HEK293 (cell line): ENCODE results near the gene TYR.
"Not testable (repeated sequence)": the region's sequence is repeated elsewhere in the genome, so short reads cannot be mapped to it uniquely, and the experiment has no call there.

Experiments used
- CTCF ChIA-PET: fragments of 350-600 bp; formaldehyde crosslinking; extraction: SDS; loops from one replicate; lab custom pipeline; 2021; ENCODE audit warnings: antibody characterized with exemption; lab: Yijun Ruan, JAX
- POLR2A ChIA-PET: fragments of 300-600 bp; formaldehyde crosslinking; extraction: SDS; loops from one replicate; lab custom pipeline; 2020; ENCODE audit warnings: antibody characterized with exemption, inconsistent platforms; lab: Yijun Ruan, JAX
- H3K27ac ChIP-seq: fragments of 200-500 bp; sonication (Bioruptor generic); 2 replicates; pipeline ENCODE4 v1.5.1; 2014; ENCODE audit warnings: low read depth, low read length, control low read depth, inconsistent platforms; ENCODE audit errors: extremely low read depth
- H3K36me3 ChIP-seq, 2 experiments: fragments of 200-500 bp in 1 of 2; sonication (Bioruptor generic) in 1 of 2; 1 replicate in 1 of 2; 2 replicates in 1 of 2; pipeline ENCODE4 v1.5.1; 2014 to 2017; ENCODE audit warnings: inconsistent platforms in 2 of 2, low read length in 2 of 2; ENCODE audit not compliant: control insufficient read depth in 2 of 2, insufficient read depth in 1 of 2
- H3K4me1 ChIP-seq: fragments of 200-500 bp; sonication (Bioruptor generic); 2 replicates; pipeline ENCODE4 v1.5.1; 2014; ENCODE audit warnings: mild to moderate bottlenecking, low read length, inconsistent platforms; ENCODE audit not compliant: control insufficient read depth, insufficient read depth
- H3K4me3 ChIP-seq: 2 replicates; pipeline ENCODE4 v1.5.1; 2011; ENCODE audit warnings: low read depth, mild to moderate bottlenecking, control low read depth, low read length, moderate library complexity
- H3K9me3 ChIP-seq: fragments of 200-500 bp; sonication (Bioruptor generic); 2 replicates; pipeline ENCODE4 v1.5.1; 2014; ENCODE audit warnings: low read depth, low read length, inconsistent platforms; ENCODE audit not compliant: control insufficient read depth, insufficient read depth
- GLI4 ChIP-seq: fragments of 450-650 bp; formaldehyde crosslinking; IDR thresholded peaks from 2 replicates; pipeline ENCODE4 v1.5.1; 2016; ENCODE audit warnings: missing biosample characterization, missing genetic modification characterization
- OVOL3 ChIP-seq: fragments of 450-650 bp; formaldehyde crosslinking; IDR thresholded peaks from 2 replicates; pipeline ENCODE4 v1.5.1; 2016; ENCODE audit warnings: missing biosample characterization, missing genetic modification characterization
- REPIN1 ChIP-seq: fragments of 450-650 bp; formaldehyde crosslinking; IDR thresholded peaks from 2 replicates; pipeline ENCODE4 v1.5.1; 2017; ENCODE audit warnings: missing biosample characterization, missing genetic modification characterization, low read depth
- SP7 ChIP-seq: fragments of 450-650 bp; formaldehyde crosslinking; IDR thresholded peaks from 2 replicates; pipeline ENCODE4 v1.5.1; 2016; ENCODE audit warnings: missing biosample characterization, missing genetic modification characterization
- ZFP37 ChIP-seq: fragments of 450-650 bp; formaldehyde crosslinking; IDR thresholded peaks from 2 replicates; pipeline ENCODE4 v1.5.1; 2016; ENCODE audit warnings: missing biosample characterization, missing genetic modification characterization
- ZNF133 ChIP-seq: fragments of 450-650 bp; formaldehyde crosslinking; IDR thresholded peaks from 2 replicates; pipeline ENCODE4 v1.5.1; 2016; ENCODE audit warnings: missing biosample characterization, missing genetic modification characterization
- ZNF24 ChIP-seq: fragments of 450-650 bp; formaldehyde crosslinking; IDR thresholded peaks from 2 replicates; pipeline ENCODE4 v1.5.1; 2016; ENCODE audit warnings: missing biosample characterization, missing genetic modification characterization
- ZNF280C ChIP-seq: fragments of 450-650 bp; formaldehyde crosslinking; IDR thresholded peaks from 2 replicates; pipeline ENCODE4 v1.5.1; 2016; ENCODE audit warnings: missing biosample characterization, missing genetic modification characterization
- ZNF302 ChIP-seq: fragments of 450-650 bp; formaldehyde crosslinking; IDR thresholded peaks from 2 replicates; pipeline ENCODE4 v1.5.1; 2016; ENCODE audit warnings: missing biosample characterization, missing genetic modification characterization, low read depth
- ZNF354C ChIP-seq: fragments of 450-650 bp; formaldehyde crosslinking; IDR thresholded peaks from 2 replicates; pipeline ENCODE4 v1.5.1; 2016; ENCODE audit warnings: missing biosample characterization, missing genetic modification characterization, low read depth, borderline replicate concordance
- ZNF510 ChIP-seq: fragments of 450-650 bp; formaldehyde crosslinking; IDR thresholded peaks from 2 replicates; pipeline ENCODE4 v1.5.1; 2018; ENCODE audit warnings: mild to moderate bottlenecking, missing genetic modification characterization, missing biosample characterization; ENCODE audit not compliant: insufficient replicate concordance
- ZNF530 ChIP-seq: fragments of 450-650 bp; formaldehyde crosslinking; IDR thresholded peaks from 2 replicates; pipeline ENCODE4 v1.5.1; 2016; ENCODE audit warnings: low read depth, missing biosample characterization, missing genetic modification characterization
- ZNF707 ChIP-seq: fragments of 450-650 bp; formaldehyde crosslinking; IDR thresholded peaks from 2 replicates; pipeline ENCODE4 v1.5.1; 2016; ENCODE audit warnings: missing biosample characterization, missing genetic modification characterization
- ZNF776 ChIP-seq: fragments of 450-650 bp; formaldehyde crosslinking; IDR thresholded peaks from 2 replicates; pipeline ENCODE4 v1.5.0; 2017; ENCODE audit warnings: missing biosample characterization, missing genetic modification characterization, borderline replicate concordance
- ZNF843 ChIP-seq: fragments of 450-650 bp; formaldehyde crosslinking; IDR thresholded peaks from 2 replicates; pipeline ENCODE4 v1.5.1; 2016; ENCODE audit warnings: missing biosample characterization, missing genetic modification characterization
- ZSCAN5A ChIP-seq: fragments of 450-650 bp; formaldehyde crosslinking; IDR thresholded peaks from 2 replicates; pipeline ENCODE4 v1.5.1; 2016; ENCODE audit warnings: missing biosample characterization, missing genetic modification characterization
- TF ChIP-seq, protein P1 (sequence below): fragments of 450-650 bp; formaldehyde crosslinking; IDR thresholded peaks from 2 replicates; pipeline ENCODE4 v1.5.1; 2016; ENCODE audit warnings: missing biosample characterization, missing genetic modification characterization

The TYR gene

GRCh38 chr11:89267660-89268302 is 90.1 kb downstream of the TYR start:
- CTCF ChIA-PET = no interaction called here

GRCh38 chr11:89272540-89273088 is 94.9 kb downstream of the TYR start:
- H3K4me3 ChIP-seq, POLR2A ChIA-PET, H3K9me3 ChIP-seq, H3K36me3 ChIP-seq, CTCF ChIA-PET, H3K4me1 ChIP-seq, H3K27ac ChIP-seq: not testable (repeated sequence)

More at GRCh38 chr11:89267660-89268302, 90.1 kb downstream of the TYR start:
- POLR2A ChIA-PET = no interaction called here
- no peak overlapping the region for H3K4me3 ChIP-seq
- H3K9me3 ChIP-seq = no peaks in the 10 kb centered on the region
- H3K27ac ChIP-seq = no peak overlapping the region
- TF ChIP-seq SP7 (tag by site-specific recombination) (no peak), ZSCAN5A (no peak), ZNF302 (tag by site-specific recombination) (no peak), GLI4 (tag by site-specific recombination) (no peak), OVOL3 (tag by site-specific recombination) (no peak)
- no peaks in the 10 kb centered on the region for H3K4me1 ChIP-seq
- no peaks in the 10 kb centered on the region for H3K36me3 ChIP-seq

- CTCF ChIA-PET, H3K4me1 ChIP-seq, H3K36me3 ChIP-seq, H3K9me3 ChIP-seq, POLR2A ChIA-PET, H3K4me3 ChIP-seq, H3K27ac ChIP-seq: not testable (repeated sequence)
Measured at GRCh38 chr11:89273220-89273619, 95.5 kb downstream of the TYR start.

DNA sequence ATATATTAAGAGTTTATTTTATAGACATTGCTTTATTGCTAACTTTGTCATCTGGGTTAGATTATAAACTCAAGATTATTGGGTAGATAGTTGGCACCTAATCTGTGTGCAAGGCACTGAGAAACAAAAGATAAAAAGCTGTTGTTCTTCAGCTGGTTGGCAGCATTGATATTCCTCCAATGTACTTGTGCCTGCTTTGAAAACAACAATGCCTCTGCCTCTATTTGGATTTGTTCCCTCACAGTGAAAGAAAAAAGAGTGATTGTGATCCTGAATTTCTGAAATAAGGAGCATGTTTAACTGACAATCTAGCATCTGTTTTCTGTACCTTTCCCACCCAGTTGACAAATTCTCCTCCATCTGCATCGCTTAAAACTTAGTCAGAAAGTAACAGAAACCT is 98.3 kb downstream of the TYR start:
- H3K27ac ChIP-seq = no peak overlapping the region
- H3K4me3 ChIP-seq = no peak overlapping the region
- ChIA-PET POLR2A (no interaction called here), CTCF (no interaction called here)
- no peaks in the 10 kb centered on the region for H3K9me3 ChIP-seq
- no peaks in the 10 kb centered on the region for H3K4me1 ChIP-seq
- H3K36me3 ChIP-seq = no peaks in the 10 kb centered on the region
- TF ChIP-seq ZNF354C (tag by site-specific recombination) = no peak
- no peak for TF ChIP-seq ZNF530 (tag by site-specific recombination)
- TF ChIP-seq ZSCAN5A = no peak

DNA sequence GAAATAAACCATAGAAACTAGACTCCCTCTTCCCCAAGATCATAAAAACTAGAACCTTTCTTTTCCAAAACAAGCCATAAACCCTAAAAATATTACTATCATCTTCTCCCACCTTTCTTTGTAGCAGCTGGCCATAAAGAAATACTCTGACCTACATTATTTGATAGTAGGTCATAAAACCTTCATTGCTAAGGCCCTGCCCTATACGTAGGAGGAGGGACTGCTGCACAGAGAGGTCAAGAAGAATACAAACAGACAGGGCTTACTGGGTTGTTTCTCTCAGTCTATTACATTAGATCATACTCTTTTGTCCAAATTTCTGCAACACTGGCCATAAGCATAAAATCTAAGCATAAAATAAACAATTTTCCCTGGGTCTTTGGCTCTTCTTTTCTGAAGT is 101.5 kb downstream of the TYR start:
- H3K27ac ChIP-seq = no peak overlapping the region
- TF ChIP-seq ZNF24 (tag by site-specific recombination) = no peak
- no peak for TF ChIP-seq ZNF776 (tag by site-specific recombination)
- TF ChIP-seq, protein P1, sequence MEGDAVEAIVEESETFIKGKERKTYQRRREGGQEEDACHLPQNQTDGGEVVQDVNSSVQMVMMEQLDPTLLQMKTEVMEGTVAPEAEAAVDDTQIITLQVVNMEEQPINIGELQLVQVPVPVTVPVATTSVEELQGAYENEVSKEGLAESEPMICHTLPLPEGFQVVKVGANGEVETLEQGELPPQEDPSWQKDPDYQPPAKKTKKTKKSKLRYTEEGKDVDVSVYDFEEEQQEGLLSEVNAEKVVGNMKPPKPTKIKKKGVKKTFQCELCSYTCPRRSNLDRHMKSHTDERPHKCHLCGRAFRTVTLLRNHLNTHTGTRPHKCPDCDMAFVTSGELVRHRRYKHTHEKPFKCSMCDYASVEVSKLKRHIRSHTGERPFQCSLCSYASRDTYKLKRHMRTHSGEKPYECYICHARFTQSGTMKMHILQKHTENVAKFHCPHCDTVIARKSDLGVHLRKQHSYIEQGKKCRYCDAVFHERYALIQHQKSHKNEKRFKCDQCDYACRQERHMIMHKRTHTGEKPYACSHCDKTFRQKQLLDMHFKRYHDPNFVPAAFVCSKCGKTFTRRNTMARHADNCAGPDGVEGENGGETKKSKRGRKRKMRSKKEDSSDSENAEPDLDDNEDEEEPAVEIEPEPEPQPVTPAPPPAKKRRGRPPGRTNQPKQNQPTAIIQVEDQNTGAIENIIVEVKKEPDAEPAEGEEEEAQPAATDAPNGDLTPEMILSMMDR (tag by site-specific recombination) = no peak
- TF ChIP-seq ZNF843 = no peak
- TF ChIP-seq ZNF510 (tag by site-specific recombination) = no peak
- TF ChIP-seq REPIN1 (tag by site-specific recombination) = no peak
- TF ChIP-seq ZFP37 (tag by site-specific recombination) = no peak
- no peak for TF ChIP-seq ZNF280C (tag by site-specific recombination)
- TF ChIP-seq ZNF707 (tag by site-specific recombination) = no peak
- TF ChIP-seq ZNF133 = no peak
- TF ChIP-seq GLI4 (tag by site-specific recombination) = no peak

More for the DNA sequence above, 101.5 kb downstream of the TYR start:
- Histone ChIP-seq H3K36me3 (no peaks in the 10 kb centered on the region), H3K4me3 (no peak overlapping the region), H3K4me1 (no peaks in the 10 kb centered on the region), H3K9me3 (no peaks in the 10 kb centered on the region)
- POLR2A ChIA-PET = no interaction called here
- CTCF ChIA-PET = interaction anchor here (0.6 kb wide), 1 partner anchor 131 kb away, joined by 3 read pairs; no protein-coding TSS in a partner anchor
